HUDEP-2 (cell line): Measurements from ENCODE around the gene MAST2.

Experiments
- DNase-seq, 76 experiments: peaks; one replicate each; lab custom pipeline; 2025; ENCODE audit not compliant: unreplicated experiment in 76 of 76; lab: John Stamatoyannopoulos, UW

Gene MAST2

DNA sequence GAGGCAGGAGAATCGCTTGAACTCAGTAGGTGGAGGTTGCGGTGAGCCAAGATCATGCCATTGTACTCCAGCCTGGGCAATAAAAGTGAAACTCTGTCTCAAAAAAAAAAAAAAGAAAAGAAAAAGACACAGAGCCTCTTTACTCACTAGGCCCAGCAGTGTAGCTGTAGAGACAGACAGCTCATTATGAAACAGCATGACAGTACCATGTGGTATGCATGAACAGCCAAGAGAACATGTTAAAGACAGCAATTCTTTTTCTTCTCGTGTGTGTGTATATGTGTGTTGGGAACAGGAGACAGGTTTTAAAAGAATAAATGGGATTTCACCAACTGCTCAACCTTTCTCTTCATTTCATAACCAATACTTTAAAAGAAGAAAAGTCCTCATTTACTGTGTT is 210.2 kb downstream of the MAST2 start:
- DNase-seq: no peak

DNA sequence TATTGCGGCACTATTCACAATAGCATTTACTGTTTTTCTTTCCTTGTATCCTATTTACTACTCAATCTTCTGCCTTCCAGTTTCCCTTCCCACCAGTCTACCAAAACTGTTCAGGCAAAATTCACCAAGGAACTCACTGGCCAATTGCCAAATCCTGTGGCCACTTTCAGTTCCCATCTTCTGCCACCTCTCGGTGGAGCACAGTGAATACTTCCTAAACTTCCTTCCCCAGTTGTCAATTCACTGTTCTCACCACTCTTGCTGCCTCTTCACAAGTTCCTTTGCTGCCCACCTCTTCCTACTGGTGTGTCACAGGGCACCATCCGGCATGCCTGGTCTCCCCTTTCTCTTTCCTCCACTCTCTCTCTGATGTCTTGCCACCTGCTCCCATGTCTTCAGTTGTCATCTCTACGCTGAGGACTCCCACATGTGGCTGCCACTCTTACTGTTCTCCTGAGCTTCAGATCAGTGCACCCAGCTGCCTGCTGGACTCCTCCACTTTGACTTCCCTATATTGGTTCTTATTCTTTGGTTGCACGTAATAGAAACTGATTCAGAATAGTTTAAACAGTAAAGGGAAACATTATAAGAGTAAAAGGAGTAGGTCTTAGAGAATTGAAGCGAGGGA is 214.6 kb downstream of the MAST2 start:
- no peak for DNase-seq

DNA sequence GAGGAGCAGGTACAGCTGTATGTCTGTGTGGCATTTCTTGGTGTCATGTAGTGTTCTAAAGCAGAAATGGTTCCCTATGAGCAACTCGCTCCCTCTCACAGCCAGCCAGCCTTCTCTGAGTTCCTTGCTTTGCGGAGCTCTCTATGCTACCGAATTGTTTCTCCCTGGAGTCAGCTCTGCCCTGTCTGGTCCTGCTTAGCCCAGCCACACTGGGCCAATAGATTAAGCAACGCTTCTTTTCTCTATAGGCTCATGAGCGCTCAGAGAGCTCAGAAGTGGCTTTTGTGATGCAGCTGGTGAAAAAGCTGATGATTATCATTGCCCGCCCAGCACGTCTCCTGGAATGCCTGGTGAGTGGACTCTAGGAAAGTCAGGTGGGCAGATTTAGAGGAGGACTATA is 215.9 kb downstream of the MAST2 start:
- DNase-seq: no peak

DNA sequence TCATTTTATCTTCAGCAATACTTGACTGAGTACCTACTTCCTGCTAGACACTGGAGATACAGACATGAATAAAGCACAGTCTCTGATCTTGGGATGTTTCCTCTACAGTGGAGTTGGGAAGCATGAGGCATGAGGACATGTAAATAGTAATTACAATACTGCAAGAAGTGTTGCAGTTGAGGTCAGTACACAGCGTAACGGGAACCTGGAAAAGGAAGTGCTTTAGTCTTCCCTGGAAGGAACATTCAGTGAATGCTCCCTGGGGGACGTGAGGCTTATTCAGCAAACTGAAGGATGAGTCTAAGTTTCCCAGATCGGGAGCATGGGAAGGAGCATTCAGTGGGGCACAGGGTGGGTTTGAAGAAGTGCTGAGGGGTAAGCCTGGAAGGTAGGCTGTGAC is 216.6 kb downstream of the MAST2 start:
- DNase-seq: no peak

DNA sequence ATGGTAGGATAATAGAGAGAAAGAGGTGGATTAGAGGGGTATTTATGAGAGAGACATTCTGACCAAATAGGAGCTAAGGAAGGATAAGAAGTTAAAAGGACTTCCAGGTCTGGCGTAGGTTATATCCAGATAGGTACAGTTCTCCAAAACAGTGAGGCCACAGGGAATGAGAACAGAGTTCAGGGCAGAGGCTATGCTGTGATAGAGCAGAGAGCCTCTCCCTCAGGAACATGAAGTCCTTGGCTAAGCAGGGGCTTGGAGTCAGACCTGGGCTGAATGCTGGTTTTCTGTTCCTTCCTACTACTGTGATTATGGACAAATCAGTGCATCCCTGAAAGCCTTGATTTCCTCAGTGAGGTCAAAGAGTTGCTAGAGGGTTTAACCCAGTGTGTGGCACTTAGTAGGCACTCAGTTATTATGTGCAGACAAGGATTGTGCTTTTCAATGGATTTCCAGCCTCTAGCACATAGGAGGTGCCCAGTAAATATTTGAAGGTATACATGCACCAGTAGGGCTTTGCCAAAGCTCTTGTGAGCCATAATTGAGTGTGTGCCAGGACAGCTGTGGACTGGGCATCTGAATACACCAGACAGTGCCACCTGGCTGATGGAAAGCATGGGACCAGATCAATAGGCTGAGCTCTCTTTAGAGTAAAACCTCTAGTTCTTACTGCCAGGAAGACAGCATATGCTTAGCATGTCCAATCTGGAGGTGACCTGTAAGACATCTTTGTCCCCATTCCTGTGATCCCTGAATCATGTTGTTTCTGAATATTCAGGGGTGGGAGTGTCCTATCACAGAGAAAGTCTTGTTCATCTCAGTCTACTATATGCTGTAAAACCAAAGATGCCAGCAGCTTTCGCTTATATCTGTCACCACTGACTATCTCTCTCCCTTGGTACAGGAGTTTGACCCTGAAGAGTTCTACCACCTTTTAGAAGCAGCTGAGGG is 217.9 kb downstream of the MAST2 start:
- DNase-seq: no peak

DNA sequence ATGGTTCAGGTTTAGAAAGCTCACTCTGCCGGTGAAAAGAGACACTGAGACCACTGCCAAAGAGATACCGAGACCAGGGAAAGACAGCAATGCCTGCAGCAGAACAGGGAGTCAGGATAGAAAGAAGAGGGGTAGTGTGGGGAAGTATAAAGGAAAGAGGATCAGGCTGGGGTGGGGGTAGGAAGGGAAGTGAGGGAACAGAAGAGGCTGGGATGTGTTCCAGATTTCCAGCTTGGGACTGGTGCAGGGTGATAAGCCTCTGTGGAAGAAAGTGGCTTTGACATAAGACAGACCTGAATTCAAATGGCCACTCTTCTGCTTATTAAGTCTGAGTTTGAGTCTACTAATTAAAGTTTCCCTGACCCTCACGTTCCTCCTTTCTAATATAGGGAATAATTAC is 223.1 kb downstream of the MAST2 start:
- no peak for DNase-seq

DNA sequence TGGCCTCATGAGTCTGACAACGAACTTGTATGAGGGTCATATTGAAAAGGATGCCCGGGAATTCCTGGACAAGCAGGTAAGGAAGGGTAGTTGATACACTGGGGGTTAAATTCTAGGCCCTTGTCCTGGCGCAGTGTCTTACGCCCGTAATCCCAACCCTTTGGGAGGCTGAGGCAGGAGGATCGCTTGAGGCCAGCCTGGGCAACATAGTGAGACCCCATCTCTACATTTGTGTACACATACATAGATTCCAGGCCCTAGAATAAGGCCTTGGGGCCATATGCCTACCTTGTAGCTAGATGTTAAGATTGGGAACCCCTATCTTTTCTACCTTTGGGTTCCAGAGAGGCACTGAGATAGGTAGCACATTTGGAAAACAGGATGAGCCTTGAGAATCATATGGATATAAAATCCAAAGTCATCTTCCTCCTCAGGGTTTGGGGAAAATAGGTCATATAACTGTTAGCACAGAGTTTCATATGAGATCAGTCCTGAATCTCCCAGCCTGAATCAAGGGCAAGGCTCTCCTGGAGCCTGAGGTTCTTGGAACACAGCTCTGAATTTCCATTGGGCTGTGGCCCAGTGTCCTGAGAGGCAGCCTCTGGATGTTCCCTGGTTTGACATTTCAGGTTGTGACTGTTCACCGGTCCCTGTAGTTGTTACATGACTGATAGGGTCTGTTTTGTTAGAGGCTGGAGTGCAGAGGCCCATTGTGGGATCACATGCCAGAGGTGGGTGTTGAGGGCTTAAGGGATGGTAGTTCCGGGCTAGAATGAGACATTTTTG is 224.6 kb downstream of the MAST2 start:
- DNase-seq: no peak

DNA sequence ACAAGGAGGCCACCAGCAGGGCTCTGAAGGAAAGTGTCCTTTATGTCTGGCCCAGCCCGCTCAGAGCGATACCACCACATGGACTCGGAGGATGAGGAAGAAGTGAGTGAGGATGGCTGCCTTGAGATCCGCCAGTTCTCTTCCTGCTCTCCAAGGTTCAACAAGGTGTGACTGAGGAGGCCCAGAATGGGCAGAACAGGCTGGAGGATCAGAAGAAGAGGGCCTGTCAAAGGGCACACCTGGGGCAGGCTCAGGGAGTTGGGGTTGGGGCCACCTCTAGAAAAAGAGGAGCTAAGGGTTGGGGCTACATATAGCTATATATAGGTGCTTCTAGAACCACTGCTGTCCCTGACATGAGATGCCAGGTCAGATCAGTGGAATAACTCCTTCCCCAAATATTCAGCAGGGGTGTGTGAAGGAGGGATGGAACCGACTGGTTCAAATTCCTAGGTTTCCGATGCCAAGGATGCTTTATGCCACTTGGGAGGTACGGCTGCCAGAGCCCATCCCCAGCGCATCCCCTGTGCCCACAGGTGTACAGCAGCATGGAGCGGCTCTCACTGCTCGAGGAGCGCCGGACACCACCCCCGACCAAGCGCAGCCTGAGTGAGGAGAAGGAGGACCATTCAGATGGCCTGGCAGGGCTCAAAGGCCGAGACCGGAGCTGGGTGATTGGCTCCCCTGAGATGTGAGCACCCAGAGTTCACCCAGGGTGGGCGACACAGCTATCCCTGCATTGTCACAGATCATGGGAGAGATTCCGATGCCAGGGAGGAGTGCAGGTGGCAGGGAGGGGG is 226.9 kb downstream of the MAST2 start:
- DNase-seq: no peak

DNA sequence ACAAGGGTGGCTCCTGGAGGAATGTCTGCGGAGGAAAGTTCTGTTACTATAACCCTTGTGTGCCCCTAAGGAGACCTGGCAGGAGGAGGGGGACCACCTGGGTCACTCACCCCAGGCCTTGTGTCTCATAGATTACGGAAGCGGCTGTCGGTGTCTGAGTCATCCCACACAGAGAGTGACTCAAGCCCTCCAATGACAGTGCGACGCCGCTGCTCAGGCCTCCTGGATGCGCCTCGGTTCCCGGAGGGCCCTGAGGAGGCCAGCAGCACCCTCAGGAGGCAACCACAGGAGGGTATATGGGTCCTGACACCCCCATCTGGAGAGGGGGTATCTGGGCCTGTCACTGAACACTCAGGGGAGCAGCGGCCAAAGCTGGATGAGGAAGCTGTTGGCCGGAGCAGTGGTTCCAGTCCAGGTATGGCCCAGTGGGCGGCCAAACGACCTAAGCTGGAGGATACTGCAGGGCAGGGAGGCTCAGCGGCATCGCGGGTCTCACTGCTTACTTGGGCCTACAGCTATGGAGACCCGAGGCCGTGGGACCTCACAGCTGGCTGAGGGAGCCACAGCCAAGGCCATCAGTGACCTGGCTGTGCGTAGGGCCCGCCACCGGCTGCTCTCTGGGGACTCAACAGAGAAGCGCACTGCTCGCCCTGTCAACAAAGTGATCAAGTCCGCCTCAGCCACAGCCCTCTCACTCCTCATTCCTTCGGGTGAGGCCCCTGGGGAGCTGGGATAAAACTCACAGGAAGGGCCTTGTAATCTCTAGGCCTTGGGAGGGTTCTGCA is 227.7 kb downstream of the MAST2 start:
- no peak for DNase-seq

DNA sequence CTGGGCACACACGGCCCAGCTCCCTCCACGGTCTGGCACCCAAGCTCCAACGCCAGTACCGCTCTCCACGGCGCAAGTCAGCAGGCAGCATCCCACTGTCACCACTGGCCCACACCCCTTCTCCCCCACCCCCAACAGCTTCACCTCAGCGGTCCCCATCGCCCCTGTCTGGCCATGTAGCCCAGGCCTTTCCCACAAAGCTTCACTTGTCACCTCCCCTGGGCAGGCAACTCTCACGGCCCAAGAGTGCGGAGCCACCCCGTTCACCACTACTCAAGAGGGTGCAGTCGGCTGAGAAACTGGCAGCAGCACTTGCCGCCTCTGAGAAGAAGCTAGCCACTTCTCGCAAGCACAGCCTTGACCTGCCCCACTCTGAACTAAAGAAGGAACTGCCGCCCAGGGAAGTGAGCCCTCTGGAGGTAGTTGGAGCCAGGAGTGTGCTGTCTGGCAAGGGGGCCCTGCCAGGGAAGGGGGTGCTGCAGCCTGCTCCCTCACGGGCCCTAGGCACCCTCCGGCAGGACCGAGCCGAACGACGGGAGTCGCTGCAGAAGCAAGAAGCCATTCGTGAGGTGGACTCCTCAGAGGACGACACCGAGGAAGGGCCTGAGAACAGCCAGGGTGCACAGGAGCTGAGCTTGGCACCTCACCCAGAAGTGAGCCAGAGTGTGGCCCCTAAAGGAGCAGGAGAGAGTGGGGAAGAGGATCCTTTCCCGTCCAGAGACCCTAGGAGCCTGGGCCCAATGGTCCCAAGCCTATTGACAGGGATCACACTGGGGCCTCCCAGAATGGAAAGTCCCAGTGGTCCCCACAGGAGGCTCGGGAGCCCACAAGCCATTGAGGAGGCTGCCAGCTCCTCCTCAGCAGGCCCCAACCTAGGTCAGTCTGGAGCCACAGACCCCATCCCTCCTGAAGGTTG is 231.4 kb downstream of the MAST2 start:
- no peak for DNase-seq

DNA sequence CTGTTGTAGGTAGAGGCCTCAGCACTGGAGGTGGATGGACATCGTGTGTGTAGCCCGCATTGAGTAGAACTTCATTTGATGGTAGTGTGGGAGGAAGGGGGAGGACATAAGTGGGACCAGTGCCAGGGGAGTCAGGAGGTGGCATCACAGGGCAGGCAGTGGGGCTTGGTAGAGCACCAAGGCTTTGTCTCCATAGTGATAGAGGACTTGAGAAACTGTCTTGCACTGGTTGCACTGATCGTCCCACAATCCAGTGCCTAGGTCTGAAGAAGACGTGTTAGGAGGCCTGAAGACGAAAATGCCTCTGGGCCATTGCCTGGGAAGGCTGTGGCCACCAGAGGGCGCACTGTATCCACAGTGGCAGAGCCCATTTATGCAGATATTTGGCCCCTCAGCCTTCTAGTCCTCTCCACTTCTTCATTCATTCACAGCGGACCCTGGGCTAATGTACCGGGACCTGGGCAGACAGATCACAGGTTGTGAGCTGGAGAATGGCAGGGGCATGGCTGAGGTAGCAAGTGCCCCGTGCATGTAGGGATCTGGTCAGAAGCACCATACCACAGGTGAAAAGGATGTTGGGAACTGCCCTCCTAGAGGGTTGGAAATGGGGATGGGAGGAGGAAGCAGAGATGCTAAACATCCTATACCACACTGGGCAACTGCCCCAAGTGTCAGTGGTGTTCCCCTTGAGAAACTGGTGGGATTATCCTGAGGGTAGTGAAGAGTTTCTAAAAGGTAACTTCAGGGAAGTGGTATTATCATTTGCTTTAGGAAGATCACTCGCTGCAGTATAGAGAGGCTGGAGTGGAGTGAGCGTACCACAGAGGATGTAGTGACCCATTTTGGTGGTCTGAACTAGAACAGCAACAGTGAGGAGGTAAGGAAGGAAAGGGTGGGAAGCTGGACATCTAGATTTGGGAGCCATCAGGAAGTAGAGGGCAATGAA is 233.8 kb downstream of the MAST2 start:
- peak in 72 of 76 experiments; percentile 9 to 86 (median 66) for DNase-seq

DNA sequence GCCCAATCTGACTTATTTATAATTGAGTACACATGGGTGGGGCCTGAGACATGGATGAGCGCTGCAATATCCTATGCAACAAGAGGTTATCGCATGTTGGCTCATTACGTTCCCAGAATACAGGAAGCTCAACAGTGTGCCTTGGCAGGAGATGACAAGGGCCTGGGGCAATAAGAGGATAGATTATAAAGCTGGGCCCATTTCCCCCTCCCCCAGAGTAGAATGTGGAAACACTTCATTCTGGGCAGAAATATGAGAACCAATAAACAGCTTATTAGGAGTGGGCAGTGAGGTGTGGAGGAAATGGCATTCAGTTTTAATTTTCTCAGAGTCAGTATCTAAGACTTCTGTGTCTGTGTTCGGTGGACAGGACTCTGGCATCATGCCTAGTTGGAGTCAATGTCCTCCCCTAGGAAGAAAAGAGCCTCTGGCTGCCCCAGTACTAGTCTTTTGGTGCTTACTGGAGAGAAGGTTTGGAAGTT is 236.2 kb downstream of the MAST2 start:
- DNase-seq: no peak

DNA sequence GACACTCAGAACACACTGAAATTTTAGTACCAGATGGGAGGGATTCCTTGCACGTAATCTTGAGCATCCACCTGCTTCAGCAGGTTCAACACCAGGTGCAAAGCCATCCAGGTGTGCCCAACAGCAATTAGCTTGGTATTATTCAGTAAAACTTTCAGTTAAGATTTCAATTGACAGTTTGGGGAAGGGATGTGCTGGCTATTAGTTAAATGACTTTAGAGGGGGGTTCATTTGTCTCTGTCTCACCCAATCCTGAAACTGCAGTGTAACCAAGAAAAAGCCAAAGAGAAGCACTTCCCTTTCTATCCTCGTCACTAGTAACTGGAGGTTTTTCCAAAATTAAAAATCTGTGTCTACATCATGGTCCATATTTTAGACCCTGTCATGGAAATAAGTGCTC is 238.1 kb downstream of the MAST2 start:
- DNase-seq: no peak

DNA sequence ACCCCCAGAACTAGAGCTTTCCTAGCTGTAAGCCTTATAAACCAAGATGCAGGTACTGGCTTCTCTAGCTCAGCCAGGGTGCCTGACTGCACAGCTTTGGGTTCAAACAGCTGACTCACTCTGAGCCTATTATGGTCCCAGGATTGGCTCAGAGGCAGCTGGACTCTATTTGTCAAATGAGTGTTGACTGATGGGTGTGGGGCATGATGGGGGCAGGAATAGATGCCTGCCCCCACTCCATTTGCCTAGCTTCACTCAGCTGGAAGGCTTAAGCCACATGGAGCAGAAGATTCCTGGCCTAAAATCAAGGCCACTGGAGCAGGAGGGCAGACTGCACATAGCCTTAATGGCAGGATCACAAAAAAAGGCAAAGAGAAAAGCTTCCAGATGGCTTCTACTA is 238.6 kb downstream of the MAST2 start:
- no peak for DNase-seq

DNA sequence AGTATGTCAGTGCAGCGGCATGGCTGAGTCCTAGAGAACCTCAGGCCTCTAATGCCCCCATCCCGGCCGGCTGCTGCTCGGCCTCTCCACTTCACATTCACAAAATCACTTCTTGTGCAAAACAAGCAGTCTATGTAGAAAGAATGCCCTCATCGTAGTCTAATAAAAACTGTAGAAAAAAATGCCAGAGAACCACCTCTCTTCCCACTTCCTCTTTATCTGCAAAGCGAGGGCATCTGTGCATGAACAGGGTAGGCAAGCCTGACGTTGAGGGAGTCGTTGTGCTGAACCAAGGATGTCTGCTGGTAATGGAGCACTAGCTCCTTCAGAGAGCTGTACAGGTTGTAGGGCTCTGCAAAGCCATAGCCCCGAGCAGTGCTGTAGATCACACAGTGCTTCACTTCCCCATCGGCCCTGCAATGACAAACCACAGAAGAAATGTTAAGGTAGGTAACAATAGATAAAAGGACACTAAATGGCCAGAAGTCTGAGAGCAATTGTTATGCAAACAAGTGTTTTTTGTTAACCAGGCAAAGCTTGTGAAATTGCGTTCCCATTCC is 240.1 kb downstream of the MAST2 start:
- DNase-seq: no peak

DNA sequence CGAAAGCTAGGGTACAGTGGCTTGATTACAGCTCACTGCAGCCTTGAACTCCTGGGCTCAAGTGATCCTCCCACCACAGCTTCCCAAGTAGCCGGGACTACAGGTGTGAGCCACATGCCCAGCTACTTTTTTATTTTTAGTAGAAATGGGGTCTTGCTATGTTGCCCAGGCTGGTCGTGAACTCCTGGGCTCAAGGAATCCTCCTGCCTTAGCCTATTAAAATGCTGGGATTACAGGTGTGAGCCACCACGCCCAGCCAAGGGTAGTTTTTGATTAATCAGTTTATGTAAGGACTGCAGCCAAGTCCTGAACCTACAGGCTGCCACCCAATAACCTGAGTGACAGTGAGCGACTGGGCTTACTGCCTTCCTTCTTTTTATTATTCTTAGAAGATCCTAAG is 240.7 kb downstream of the MAST2 start:
- DNase-seq: no peak

DNA sequence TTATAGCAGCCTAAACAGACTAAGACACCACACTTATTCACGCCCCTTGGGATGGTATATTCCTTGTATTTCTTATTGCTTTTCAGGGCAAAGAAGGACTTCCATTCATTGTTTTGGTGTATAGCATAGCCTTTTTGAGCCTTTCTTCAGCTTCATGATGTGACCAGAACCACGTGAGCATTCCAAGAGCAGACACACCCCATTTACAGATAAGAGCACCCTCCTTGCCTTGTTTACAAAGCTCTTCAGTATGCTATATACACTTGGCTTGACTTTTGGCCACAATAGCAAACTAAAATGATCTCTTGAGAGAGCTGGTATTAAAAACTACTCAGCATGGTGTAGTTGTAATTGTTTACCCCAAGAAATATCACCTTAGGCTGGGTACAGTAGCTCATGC is 250.3 kb downstream of the MAST2 start:
- peak in 13 of 76 experiments; percentile 7 to 45 (median 20) for DNase-seq
